BJ (cell line): ENCODE measurements around the gene OR52N2. TPM values are rescaled to one million over a fixed set of nuclear protein-coding genes. Genes with fewer than 3 reads are reported as not detected.

Experiments used
- CTCF ChIA-PET: fragments of 350-600 bp; formaldehyde crosslinking; extraction: SDS; loops from one replicate; lab custom pipeline; 2021; ENCODE audit warnings: antibody characterized with exemption, inconsistent platforms; lab: Yijun Ruan, JAX
- POLR2A ChIA-PET: fragments of 300-600 bp; sonication (Branson Sonifier 250); formaldehyde crosslinking; extraction: SDS; loops from one replicate; lab custom pipeline; 2021; ENCODE audit warnings: antibody characterized with exemption; lab: Charles Lee
- DNase-seq: peaks from one replicate; pipeline ENCODE4 v3.0.0-alpha.2; 2011; ENCODE audit warnings: low read depth
- H3K27me3 ChIP-seq: 2 replicates; pipeline ENCODE4 v1.6.0; 2011; ENCODE audit warnings: low read length; ENCODE audit not compliant: control insufficient read depth, insufficient read depth
- H3K36me3 ChIP-seq: 2 replicates; pipeline ENCODE4 v1.5.1; 2011; ENCODE audit warnings: low read length; ENCODE audit not compliant: control insufficient read depth, insufficient read depth
- H3K4me3 ChIP-seq: 2 replicates; pipeline ENCODE4 v1.5.1; 2011; ENCODE audit warnings: low read depth, mild to moderate bottlenecking, control low read depth, low read length
- CTCF ChIP-seq: IDR thresholded peaks from 2 replicates; pipeline ENCODE4 v1.5.1; 2011; ENCODE audit warnings: low read depth, mild to moderate bottlenecking, control low read depth, inconsistent platforms, low read length, moderate library complexity; ENCODE audit not compliant: insufficient read depth
- polyA plus RNA-seq: library from polyadenylated mRNA; depleted of rRNA; stranded (reverse); fragments of >200 nt; gene quantifications from 2 replicates; pipeline ENCODE4 v1.2.3, GENCODE V29; 2011

The OR52N2 gene
- polyA plus RNA-seq, 1 experiment, result not detected

GRCh38 chr11:5803982-5804381 lies 4.7 kb upstream of the OR52N2 start:
- ChIA-PET CTCF (interaction anchor here (2.5 kb wide), 1 partner anchor 328 kb away, joined by 11 read pairs; no protein-coding TSS in a partner anchor), POLR2A (no interaction called here)
- TF ChIP-seq CTCF, result no peak
- Histone ChIP-seq H3K36me3 (no peaks in the 10 kb centered on the region), H3K27me3 (peaks cover 4% of the 10 kb centered on the region; the same call in 1 of the 2 replicates), H3K4me3 (no peak overlapping the region)
- no peak for DNase-seq

DNA sequence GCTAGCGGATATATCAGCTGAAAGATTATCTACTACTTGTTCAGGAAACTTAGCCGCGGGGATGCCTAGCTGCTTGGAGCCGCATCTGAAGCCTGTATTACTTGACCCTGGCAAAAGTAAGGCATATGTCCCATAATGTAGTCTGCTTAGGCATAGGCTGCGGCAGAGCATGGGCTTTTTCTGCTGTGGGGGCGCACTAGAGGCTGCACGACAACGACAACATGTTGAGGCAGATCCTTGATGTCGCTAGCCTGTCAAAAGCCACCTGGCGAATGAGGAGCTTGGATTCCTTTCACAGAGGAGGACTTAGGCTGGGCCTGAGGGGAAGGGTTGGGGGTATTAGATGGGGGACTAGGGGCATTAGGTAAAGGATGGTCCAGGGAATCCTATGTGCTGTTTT lies 1.1 kb upstream of the OR52N2 start:
- no peaks in the 10 kb centered on the region for H3K36me3 ChIP-seq
- no peak for DNase-seq
- H3K27me3 ChIP-seq, result peaks cover 4% of the 10 kb centered on the region; the same call in 1 of the 2 replicates
- H3K4me3 ChIP-seq, result no peak overlapping the region
- CTCF ChIA-PET, result interaction anchor here (0.6 to 1.5 kb wide), 2 partner anchors 11 to 331 kb away, joined by 4 to 14 read pairs; no protein-coding TSS in a partner anchor
- TF ChIP-seq CTCF, result no peak
- POLR2A ChIA-PET, result no interaction called here

DNA sequence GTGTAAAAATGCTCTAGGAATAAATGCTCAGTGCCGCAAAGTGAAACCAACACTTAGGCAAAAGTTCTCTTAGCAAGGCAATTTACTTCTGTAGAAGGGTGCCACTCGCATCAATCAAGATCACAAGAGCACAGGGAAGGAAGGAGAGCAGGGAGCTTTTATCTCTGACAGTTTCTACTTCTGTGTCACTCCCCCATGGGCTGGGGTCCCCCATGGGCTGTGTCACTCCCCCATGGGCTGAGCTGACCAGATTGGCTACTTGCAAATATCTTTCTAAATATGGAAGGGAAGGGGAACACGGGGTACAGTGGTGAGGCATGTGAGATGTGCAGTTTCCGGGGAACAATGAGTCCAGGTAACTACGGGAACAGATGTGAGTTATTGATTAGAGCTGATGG lies 397 bp downstream of the OR52N2 start:
- no peak for DNase-seq
- ChIA-PET CTCF (interaction anchor here (0.5 to 2.3 kb wide), 5 partner anchors 13 to 333 kb away, joined by 3 to 11 read pairs (median 4); no protein-coding TSS in a partner anchor), POLR2A (no interaction called here)
- Histone ChIP-seq H3K36me3 (no peaks in the 10 kb centered on the region), H3K4me3 (peak overlapping the region; percentile 39), H3K27me3 (peaks cover 4% of the 10 kb centered on the region; the same call in 1 of the 2 replicates)
- no peak for TF ChIP-seq CTCF

GRCh38 chr11:5809905-5810795 lies 1.4 kb downstream of the OR52N2 start:
- ChIA-PET POLR2A (no interaction called here), CTCF (interaction anchor here (0.5 to 2.3 kb wide), 5 partner anchors 13 to 544 kb away, joined by 3 to 11 read pairs (median 4); no protein-coding TSS in a partner anchor)
- Histone ChIP-seq H3K27me3 (peaks cover 4% of the 10 kb centered on the region; the same call in 1 of the 2 replicates), H3K36me3 (no peaks in the 10 kb centered on the region), H3K4me3 (no peak overlapping the region)
- TF ChIP-seq CTCF, result no peak
- DNase-seq, result no peak

- H3K27me3 ChIP-seq, result no peaks in the 10 kb centered on the region
- ChIA-PET POLR2A (no interaction called here), CTCF (no interaction called here)
- no peak for DNase-seq
- no peak for TF ChIP-seq CTCF
- H3K4me3 ChIP-seq, result no peak overlapping the region
- H3K36me3 ChIP-seq, result no peaks in the 10 kb centered on the region
Observed at GRCh38 chr11:5815534-5815933, 6.8 kb downstream of the OR52N2 start.
